Measurements from ENCODE around the gene LMBR1.
A peak's percentile ranks its signal among the peaks of the same experiment; 100 is the strongest.
"Not testable (repeated sequence)": the region's sequence is repeated elsewhere in the genome, so short reads cannot be mapped to it uniquely, and the experiment has no call there.

Gene LMBR1

GRCh38 chr7:156650042-156650441 is 242.9 kb downstream of the LMBR1 start:
- DNase-seq: no peak

- not testable (repeated sequence) for DNase-seq
Observed at GRCh38 chr7:156647330-156647729, 245.7 kb downstream of the LMBR1 start.

- no peak for DNase-seq
Observed at GRCh38 chr7:156642306-156643045, 250.5 kb downstream of the LMBR1 start.

- DNase-seq: no peak
Observed at GRCh38 chr7:156640949-156641485, 252.0 kb downstream of the LMBR1 start.

GRCh38 chr7:156640257-156640948 is 252.6 kb downstream of the LMBR1 start, which contains the start of gene RNF32:
Gene RNF32, plus strand, starts transcription at chr7:156640774. Its CDS starts 3,104 bp downstream, at chr7:156643878.
- DNase-seq: peak; percentile 71

- no peak for DNase-seq
Observed at GRCh38 chr7:156639426-156640256, 253.3 kb downstream of the LMBR1 start.

GRCh38 chr7:156638443-156639077 is 254.4 kb downstream of the LMBR1 start:
- DNase-seq: no peak

GRCh38 chr7:156637093-156637492 is 255.9 kb downstream of the LMBR1 start:
- not testable (repeated sequence) for DNase-seq

GRCh38 chr7:156635529-156636385 is 257.2 kb downstream of the LMBR1 start:
- DNase-seq: no peak

GRCh38 chr7:156634117-156634516 is 258.9 kb downstream of the LMBR1 start:
- DNase-seq: no peak

- no peak for DNase-seq
Observed at GRCh38 chr7:156629873-156630272, 263.1 kb downstream of the LMBR1 start.

GRCh38 chr7:156628562-156628961 is 264.4 kb downstream of the LMBR1 start:
- no peak for DNase-seq

Data from NCI-H187 treated with DMSO at 0.1 percent for 48 hours (cell line).